HG02623 (cell line): Measurements from ENCODE around the gene CCDC33.

ENCODE experiments used
- ATAC-seq: cut with Tn5 transposase; IDR thresholded peaks from one replicate; pipeline ENCODE4 v1.9.1; 2021; ENCODE audit warnings: moderate library complexity; ENCODE audit not compliant: unreplicated experiment

CCDC33 gene

DNA sequence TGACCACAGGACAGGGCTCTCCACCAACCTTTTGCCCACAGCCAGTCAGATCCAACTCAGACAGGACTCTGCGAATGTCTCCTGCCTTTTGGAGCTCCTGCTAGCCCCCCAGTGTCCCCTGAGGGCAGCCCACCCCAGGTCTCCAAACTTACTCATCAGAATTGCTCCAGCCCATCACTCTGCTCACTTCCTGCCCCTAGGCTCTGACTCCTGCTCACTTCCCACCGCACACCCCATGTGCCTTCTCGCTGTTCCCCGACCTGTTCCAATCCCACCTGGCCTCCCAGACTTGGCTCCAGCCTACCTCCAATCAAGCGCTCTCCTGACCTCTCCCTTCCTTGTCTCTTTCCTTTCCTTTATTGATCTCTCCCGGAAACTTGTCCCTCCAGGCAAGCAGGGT is 27.6 kb upstream of the CCDC33 start:
- no peak for ATAC-seq

DNA sequence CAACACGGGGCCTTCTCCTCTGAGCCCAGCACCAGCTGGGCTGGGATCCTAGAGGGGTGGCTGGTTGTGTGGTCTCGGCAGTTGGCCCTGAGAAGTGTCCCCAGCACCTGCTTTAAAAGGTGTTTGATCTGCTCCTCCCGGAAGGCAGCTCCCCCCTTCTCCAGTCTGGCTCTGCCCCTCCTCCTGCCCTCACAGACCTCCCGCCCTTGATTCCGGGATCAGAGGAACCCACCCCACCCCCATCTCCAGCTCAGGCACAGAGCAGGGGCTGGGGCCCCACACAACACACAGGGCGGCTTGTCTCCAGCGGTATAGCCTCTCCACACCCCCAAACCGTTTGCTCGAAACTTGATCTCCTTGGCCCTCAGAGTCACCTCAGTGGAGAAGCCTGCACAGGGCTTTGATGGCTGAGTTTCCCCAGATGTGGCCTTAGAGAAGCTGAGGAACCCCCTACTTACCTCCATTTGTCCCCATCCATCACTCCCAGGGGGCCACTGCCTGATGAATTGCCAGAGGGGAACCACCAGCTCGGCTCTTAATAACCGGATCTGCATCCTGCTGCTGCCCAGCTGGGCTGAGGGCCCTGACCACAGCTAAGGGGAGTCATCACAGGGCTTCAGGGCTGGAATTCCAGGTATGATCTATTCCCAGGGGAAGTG is 27.1 kb upstream of the CCDC33 start:
- no peak for ATAC-seq

DNA sequence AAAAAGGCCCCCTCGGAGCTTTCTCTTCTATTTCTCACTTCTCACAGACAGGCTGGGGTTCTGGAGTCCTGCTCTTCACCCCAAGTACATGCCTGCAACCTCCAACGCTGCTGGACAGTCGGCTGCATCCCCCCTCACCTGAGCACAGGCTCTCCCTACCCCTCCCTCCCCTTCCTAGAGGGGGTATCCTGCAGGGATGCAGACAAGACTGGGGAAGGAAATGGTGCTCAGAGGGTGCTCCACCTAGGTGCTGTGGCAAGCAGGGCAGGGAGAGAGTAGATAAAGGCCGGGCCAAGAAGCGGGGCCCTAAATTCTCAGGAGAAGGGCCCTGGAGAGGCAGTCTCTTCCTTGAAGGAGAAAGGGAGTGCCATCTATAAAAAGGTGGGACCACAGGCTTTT is 26.6 kb upstream of the CCDC33 start:
- no peak for ATAC-seq

DNA sequence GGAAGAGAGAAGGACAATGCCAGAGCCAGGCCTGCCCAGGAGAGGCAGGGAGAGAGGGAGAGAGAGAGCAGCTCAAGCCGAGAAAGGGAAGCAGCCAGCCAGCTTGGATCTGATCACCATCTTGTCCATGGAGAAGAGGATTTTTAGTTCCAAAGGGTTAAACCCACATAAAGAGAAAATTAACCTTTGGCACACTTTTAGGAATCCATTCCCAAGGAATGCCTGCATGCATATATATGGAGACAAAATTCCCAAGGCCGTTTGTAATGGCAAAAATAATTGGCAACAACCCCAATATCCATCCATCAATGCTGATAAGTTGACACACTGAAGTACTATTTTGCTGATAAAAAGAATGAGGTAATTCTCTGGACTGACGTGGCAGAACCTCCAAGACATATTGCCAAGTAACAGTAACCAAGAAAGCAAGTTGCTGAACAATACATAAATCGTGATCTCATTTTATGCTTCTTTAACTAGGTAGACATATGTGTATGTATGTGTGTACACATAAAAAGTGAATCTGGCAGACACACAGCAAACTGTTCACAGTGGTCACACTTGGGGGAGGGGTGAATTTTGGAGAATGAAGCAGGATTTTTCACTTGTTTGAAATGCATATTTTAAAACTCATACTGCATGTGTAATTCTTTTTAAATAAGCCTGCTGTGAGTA is 26.0 kb upstream of the CCDC33 start:
- ATAC-seq, result no peak

DNA sequence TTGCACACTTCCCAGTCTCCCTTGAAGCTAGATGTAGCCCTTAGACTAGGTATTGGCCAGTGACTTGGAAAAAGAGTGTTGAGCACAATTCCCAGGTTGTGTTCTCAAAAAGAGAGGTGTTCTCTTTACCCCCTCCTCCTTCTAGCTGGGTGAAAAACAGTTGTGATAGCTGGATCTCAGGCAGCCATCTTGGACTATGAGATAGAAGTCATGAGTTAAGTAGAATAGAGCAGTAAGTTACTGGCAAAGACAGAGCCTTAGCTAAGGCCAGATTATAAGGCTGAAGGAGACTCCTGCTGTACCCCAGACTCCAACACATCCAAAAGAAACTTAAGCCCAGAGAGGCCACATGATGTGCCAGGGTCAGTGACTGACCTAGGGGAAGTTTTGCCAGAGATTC is 25.4 kb upstream of the CCDC33 start:
- no peak for ATAC-seq

DNA sequence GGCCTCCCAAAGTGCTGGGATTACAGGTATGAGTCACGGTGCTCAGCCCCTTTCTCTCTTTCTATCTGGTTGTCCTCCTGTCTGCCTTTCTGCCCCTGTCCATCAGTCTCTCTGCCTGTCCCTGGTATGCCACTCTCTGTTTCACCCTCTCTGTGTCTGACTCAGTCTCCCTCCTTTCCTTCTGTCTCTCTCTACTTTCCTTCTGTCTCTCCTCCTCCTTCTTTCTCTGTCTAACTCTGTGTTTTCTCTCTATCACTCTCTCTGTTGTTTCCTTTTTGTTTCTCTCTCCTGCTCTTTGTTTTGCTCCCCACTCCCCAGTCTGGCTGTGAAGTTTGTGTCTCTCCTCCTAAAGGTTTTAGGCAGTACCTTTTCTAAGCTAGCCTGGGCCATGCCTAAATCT is 24.5 kb upstream of the CCDC33 start:
- ATAC-seq, result no peak

GRCh38 chr15:74212494-74212893 is 23.6 kb upstream of the CCDC33 start:
- ATAC-seq, result no peak

DNA sequence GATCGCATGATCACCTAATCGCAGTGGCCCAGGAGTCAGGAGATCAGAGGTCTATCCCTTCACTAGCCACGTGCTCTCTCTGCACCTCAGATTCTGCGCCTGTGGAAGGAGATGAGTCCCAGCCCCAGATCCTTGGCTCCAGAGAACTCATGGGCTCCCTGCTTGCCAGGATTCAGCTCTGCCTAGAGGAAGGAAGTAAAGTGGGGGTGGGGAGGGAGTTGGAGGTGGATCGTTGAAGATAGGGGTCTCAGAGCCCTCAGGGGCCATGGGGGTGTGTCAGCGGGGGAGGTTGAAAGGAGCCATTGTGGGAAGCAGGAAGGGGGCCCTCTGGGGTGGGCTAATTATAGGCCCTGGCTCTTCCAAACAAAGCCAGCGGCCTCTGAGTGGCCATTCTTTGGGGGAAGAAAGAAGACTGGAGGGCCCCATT is 22.3 kb upstream of the CCDC33 start:
- ATAC-seq, result no peak

- no peak for ATAC-seq
Measured at GRCh38 chr15:74214324-74215021, 21.7 kb upstream of the CCDC33 start.

DNA sequence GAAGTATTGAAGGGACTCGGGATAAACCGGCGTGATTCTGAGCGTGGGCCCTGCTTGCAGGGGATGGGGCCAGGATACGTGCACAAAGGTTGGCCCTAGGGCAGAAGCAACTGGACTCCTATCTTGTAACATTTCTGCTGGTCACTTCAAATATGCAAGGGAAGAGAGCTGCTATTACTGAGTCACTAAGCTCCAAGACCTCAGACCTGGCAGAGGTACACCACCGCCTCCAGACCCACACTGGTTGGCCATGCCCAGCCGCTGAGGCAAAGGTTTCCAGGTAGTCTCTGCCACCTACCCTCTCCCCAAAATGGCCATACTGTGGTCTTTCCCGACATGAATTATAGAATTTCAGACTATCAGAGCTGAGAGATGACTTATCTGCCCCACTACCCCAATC is 20.2 kb upstream of the CCDC33 start:
- ATAC-seq, result no peak

DNA sequence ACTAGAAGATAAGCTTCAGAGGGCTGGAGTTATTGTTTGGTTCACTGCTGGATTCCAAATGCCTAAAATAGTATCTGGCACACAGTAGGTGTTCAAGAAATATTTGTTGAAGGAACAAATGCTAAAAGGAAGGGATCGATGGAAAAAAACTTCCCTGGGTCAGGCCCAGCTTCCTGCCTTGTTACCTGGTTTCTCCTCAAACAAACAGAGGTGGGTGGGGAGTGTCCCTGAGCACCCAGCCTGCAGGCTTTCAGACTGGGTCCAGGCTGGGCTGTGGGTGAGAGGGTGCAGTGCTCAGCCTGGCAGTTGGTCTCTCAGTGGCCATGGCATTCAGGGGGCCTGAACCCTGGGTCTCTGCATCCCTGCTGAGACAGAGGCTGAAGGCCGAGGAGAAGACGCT is 19.2 kb upstream of the CCDC33 start:
- no peak for ATAC-seq

DNA sequence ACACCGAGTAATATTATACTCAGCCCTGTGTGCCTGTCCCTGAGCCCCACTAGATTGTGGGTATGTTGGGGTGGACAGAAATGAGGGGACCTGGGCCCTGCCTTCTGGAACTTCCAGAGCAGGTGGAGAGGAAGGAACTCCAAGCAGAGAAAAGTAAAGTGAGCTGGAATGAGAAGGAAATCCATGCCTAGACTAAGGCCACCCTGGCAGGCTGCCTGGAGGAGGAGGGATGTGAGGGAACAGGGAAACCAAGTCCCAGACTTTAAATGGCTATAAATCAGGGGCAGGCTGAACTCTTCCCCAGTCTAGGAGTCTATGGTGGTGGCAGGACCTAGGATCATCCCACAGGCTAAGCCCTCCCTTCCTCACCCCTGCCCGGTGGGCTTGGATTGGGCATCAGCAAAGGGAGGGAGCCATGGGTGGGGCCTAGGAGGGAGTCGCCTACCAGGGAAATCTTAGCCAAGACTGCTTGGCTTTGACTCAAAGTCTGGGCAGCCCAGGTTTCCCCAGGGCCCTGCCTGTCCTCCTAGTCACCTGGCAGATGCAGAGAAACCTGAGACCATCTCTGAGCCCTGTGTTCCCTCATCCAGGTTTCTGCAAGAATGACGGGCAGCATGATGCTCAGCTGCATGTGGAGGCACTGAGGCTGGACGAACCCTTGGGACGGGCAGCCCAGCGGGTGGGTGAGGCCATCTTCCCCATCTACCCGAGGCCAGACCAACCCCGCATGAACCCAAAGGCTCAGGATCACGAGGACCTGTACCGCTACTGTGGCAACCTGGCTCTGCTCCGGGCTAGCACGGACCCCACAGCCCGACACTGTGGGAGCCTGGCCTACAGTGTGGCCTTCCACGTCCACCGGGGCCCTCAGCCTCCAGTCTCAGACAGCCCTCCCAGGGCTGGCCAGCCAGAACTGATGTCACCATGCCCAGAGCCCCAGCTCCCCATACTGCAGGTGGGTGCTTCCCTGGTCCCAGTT is 17.9 kb upstream of the CCDC33 start:
- ATAC-seq, result no peak

- ATAC-seq, result no peak
Measured at GRCh38 chr15:74220475-74221248, 15.5 kb upstream of the CCDC33 start.

DNA sequence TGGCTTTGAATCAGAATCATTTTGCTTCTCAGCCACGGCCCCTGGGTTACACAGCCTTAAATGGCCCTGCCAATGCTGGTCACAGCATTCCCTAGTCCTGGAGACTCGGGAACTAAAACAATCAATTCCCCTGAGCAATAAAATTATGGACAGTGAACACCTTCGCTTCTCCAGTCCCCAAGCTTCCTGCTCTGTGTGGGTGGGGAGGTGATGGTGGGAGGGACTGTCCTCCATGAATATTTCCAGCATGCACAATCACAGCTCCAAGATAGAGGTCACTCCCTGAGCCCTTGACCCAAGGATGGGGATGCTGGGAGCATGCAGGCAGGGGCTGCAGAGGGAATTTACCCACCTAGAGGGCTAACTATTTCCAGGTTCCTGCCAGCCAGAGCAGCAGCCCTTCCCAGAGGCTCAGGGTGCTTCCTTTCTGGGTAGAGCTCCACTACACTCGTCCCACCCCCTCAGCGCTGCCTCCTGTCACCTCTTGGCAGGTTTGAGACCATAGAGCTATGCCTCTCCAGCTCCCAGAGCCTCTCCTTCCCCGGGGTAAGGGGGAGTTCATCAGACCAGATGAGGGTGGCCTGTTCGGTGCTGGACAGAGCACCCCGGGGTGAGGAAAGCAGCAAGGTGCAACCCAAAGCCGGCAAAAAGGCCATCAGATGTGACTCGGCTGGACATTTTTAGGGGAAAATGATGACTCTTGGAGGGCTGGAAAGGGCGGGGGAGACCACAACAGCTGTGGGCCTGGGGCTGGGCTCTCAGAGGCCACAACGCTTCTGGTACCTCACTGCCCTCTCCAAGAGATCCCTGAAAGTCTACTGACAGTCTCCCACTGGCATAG is 14.5 kb upstream of the CCDC33 start:
- ATAC-seq, result no peak

DNA sequence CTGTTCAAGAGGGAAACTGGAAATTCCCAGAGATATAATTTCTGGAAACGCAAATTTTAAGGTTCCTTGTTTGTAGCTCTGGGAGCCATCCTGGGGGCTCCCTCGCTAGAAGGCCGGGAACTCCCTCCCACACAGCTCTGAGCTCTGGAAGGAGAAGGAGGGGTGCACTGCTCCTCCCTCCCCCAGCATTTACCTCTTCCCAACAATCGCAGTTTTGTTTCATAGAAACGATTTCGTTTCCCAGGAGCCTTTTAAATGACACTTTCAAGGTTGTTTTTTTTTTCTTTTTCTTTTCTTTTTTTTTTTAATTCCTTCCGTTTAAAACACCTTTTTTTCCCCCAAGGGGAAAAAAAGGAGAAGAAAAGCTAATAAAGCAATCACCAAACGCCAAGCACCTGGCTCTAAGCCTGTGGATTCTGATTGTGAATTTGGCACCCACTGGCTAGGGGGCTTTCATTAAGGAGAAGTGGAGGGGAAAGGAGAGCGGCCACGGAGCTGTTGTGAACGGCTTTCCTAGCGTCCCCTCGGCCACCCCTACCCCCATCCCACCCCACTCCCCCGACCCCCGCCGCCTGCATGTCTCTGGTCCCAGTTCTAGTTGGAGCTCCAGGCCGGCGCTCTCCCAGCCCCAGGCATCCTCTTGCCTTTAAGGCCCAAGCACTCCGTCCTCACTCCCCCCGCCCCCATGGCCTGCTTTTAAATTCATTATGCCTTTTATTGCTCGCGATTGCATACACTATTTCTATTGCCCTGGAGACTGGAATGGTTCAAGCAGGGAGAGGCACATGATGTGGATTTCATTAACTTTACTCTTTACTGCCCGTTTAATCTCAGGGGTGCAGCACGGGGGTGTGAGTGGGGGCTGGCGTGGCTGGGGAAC is 13.6 kb upstream of the CCDC33 start:
- no peak for ATAC-seq

GRCh38 chr15:74225928-74226327 is 10.2 kb upstream of the CCDC33 start:
- ATAC-seq, result no peak

- ATAC-seq, result no peak
Measured at GRCh38 chr15:74226761-74227540, 9.2 kb upstream of the CCDC33 start.
